AG04450 (cell line): ENCODE measurements around the gene TNFRSF1B. TPM values are rescaled to one million over a fixed set of nuclear protein-coding genes. Genes with fewer than 3 reads are reported as not detected.

Experiments
- CTCF ChIA-PET: fragments of 300-600, 350-600 bp; formaldehyde crosslinking; extraction: SDS; loops from one replicate; lab custom pipeline; 2022; ENCODE audit warnings: antibody characterized with exemption, inconsistent platforms; lab: Charles Lee
- POLR2A ChIA-PET: fragments of 350-600 bp; formaldehyde crosslinking; extraction: SDS; loops from one replicate; lab custom pipeline; 2021; ENCODE audit warnings: antibody characterized with exemption, inconsistent platforms; lab: Yijun Ruan, JAX
- DNase-seq: peaks from one replicate; pipeline ENCODE4 v3.0.0-alpha.2; 2011; ENCODE audit warnings: low read depth, low spot score
- H3K27ac ChIP-seq: one replicate; pipeline ENCODE4 v1.5.1; 2012; ENCODE audit warnings: low read depth, low read length, control low read depth
- H3K27me3 ChIP-seq: one replicate; pipeline ENCODE4 v1.6.0; 2012; ENCODE audit warnings: low read length; ENCODE audit not compliant: control insufficient read depth, insufficient read depth
- H3K4me3 ChIP-seq: 2 replicates; pipeline ENCODE4 v1.5.1; 2011; ENCODE audit warnings: mild to moderate bottlenecking, low read depth, low read length, control low read depth
- H3K9me3 ChIP-seq: 2 replicates; pipeline ENCODE4 v1.5.1; 2012; ENCODE audit warnings: low read length; ENCODE audit not compliant: control insufficient read depth, insufficient read depth
- CTCF ChIP-seq: IDR thresholded peaks from 2 replicates; pipeline ENCODE4 v1.5.1; 2011; ENCODE audit warnings: low read depth, low read length, control low read depth, inconsistent platforms
- polyA plus RNA-seq: library from polyadenylated mRNA; depleted of rRNA; stranded (reverse); fragments of >200 nt; gene quantifications from 2 replicates; pipeline ENCODE4 v1.2.3, GENCODE V29; 2011; rRNA removed
- small RNA-seq: library from RNA; depleted of rRNA; stranded (forward); fragments of <200 nt; gene quantifications from one replicate; pipeline ENCODE3, GENCODE V24; 2012; ENCODE audit warnings: low read depth; ENCODE audit not compliant: insufficient read length

TNFRSF1B gene
- polyA plus RNA-seq, 1 experiment = 5.9 TPM

GRCh38 chr1:12251442-12251841 is 84.7 kb downstream of the TNFRSF1B start:
- ChIA-PET POLR2A (no interaction called here), CTCF (interaction anchor here (1.4 kb wide), 1 partner anchor 25 kb away, joined by 5 read pairs; no protein-coding TSS in a partner anchor)
- Histone ChIP-seq H3K27me3 (no peaks in the 10 kb centered on the region), H3K27ac (no peak overlapping the region), H3K9me3 (no peaks in the 10 kb centered on the region), H3K4me3 (no peak overlapping the region)
- no peak for TF ChIP-seq CTCF
- DNase-seq = no peak

GRCh38 chr1:12255913-12256312 is 89.1 kb downstream of the TNFRSF1B start:
- no peak for TF ChIP-seq CTCF
- DNase-seq = no peak
- H3K9me3 ChIP-seq = no peaks in the 10 kb centered on the region
- no peak overlapping the region for H3K4me3 ChIP-seq
- H3K27me3 ChIP-seq = no peaks in the 10 kb centered on the region
- H3K27ac ChIP-seq = no peak overlapping the region
- POLR2A ChIA-PET = interaction anchor here (0.7 kb wide), 1 partner anchor 348 kb away, joined by 4 read pairs; no protein-coding TSS in a partner anchor
- CTCF ChIA-PET = interaction anchor here (0.7 to 1.7 kb wide), 2 partner anchors 12 to 38 kb away, joined by 4 to 5 read pairs; no protein-coding TSS in a partner anchor

GRCh38 chr1:12258272-12258671 is 91.5 kb downstream of the TNFRSF1B start:
- ChIA-PET POLR2A (no interaction called here), CTCF (no interaction called here)

More at GRCh38 chr1:12258272-12258671, 91.5 kb downstream of the TNFRSF1B start:
- no peaks in the 10 kb centered on the region for H3K9me3 ChIP-seq
- no peak overlapping the region for H3K4me3 ChIP-seq
- no peak for TF ChIP-seq CTCF
- H3K27me3 ChIP-seq = no peaks in the 10 kb centered on the region
- DNase-seq = no peak
- no peak overlapping the region for H3K27ac ChIP-seq

Small RNA genes within 50 kb of the gene (small RNA-seq; reads per million reads assigned to genes)
- gene MIR4632 = not detected
- gene RF00156 = not detected

Other genes with a start within 250 kb of the TNFRSF1B start
- gene KIAA2013, start 240.6 kb upstream of the TNFRSF1B start, polyA plus RNA-seq = 35.8 and 45.5 TPM in 2 replicates
- gene PLOD1, start 232.3 kb upstream of the TNFRSF1B start, polyA plus RNA-seq = 314 and 427 TPM in 2 replicates
- 43.9 and 53.9 TPM in 2 replicates for gene MFN2, start 186.5 kb upstream of the TNFRSF1B start, polyA plus RNA-seq
- 9.0 and 10.2 TPM in 2 replicates for gene MIIP, start 147.5 kb upstream of the TNFRSF1B start, polyA plus RNA-seq
- 0.22 and 0.27 TPM in 2 replicates for gene TNFRSF8, start 103.7 kb upstream of the TNFRSF1B start, polyA plus RNA-seq
- 18.3 and 19.0 TPM in 2 replicates for gene VPS13D, start 63.0 kb downstream of the TNFRSF1B start, polyA plus RNA-seq